Neuronal stem cell (in vitro differentiated cells): ENCODE data around the gene PGBD2.

ENCODE experiments used
- DNase-seq: peaks from one replicate; pipeline ENCODE4 v3.0.0-alpha.2; 2013; ENCODE audit warnings: low spot score
- H2AFZ ChIP-seq: one replicate; pipeline ENCODE4 v1.6.1; 2013; ENCODE audit warnings: mild to moderate bottlenecking, low read length, inconsistent platforms
- H2AK5ac ChIP-seq: 2 replicates; pipeline ENCODE4 v1.6.1; 2013; ENCODE audit warnings: low read depth, mild to moderate bottlenecking, inconsistent platforms, low read length, moderate library complexity, mixed read lengths
- H2BK120ac ChIP-seq: 2 replicates; pipeline ENCODE4 v1.6.1; 2013; ENCODE audit warnings: low read depth, mild to moderate bottlenecking, inconsistent platforms, low read length, moderate library complexity, mixed read lengths
- H2BK12ac ChIP-seq: one replicate; pipeline ENCODE4 v1.6.1; 2013; ENCODE audit warnings: low read length, inconsistent platforms
- H2BK15ac ChIP-seq: 2 replicates; pipeline ENCODE4 v1.6.1; 2013; ENCODE audit warnings: mild to moderate bottlenecking, low read length, inconsistent platforms, mixed read lengths
- H2BK5ac ChIP-seq: one replicate; pipeline ENCODE4 v1.6.1; 2013; ENCODE audit warnings: inconsistent platforms, mild to moderate bottlenecking, low read length, moderate library complexity
- H3K14ac ChIP-seq: one replicate; pipeline ENCODE4 v1.6.1; 2013; ENCODE audit warnings: low read length, inconsistent platforms
- H3K18ac ChIP-seq: 2 replicates; pipeline ENCODE4 v1.6.1; 2013; ENCODE audit warnings: low read length, inconsistent platforms
- H3K23ac ChIP-seq: 2 replicates; pipeline ENCODE4 v1.6.1; 2013; ENCODE audit warnings: low read depth, mild to moderate bottlenecking, mixed read lengths, low read length, inconsistent platforms; ENCODE audit not compliant: poor library complexity
- H3K27ac ChIP-seq: replicated peaks from 3 replicates; pipeline ENCODE4 v1.5.1; 2013; ENCODE audit warnings: low read length, inconsistent platforms
- H3K27me3 ChIP-seq, 3 experiments: 2 replicates each; pipeline ENCODE4 v1.6.1; 2013; ENCODE audit warnings: low read length in 3 of 3, mild to moderate bottlenecking in 2 of 3, inconsistent platforms in 1 of 3, low read depth in 1 of 3, mixed read lengths in 1 of 3, moderate library complexity in 1 of 3; ENCODE audit not compliant: control insufficient read depth in 3 of 3, insufficient read depth in 3 of 3
- H3K36me3 ChIP-seq, 2 donors: replicated peaks in 1 of 2; 2 replicates each; pipeline ENCODE4 v1.6.1; 2013; ENCODE audit warnings: low read length in 2 of 2; ENCODE audit not compliant: control insufficient read depth in 2 of 2, insufficient read depth in 2 of 2
- H3K4ac ChIP-seq: 2 replicates; pipeline ENCODE4 v1.6.1; 2013; ENCODE audit warnings: inconsistent platforms, mild to moderate bottlenecking, low read length, moderate library complexity
- H3K4me1 ChIP-seq, 2 donors: 1 replicate in 1 of 2; 2 replicates in 1 of 2; pipeline ENCODE4 v1.6.1; 2013; ENCODE audit warnings: low read length in 2 of 2, low read depth in 1 of 2; ENCODE audit not compliant: control insufficient read depth in 2 of 2, insufficient read depth in 1 of 2
- H3K4me2 ChIP-seq: one replicate; pipeline ENCODE4 v1.6.1; 2013; ENCODE audit warnings: mild to moderate bottlenecking, low read length, inconsistent platforms; ENCODE audit not compliant: insufficient read depth, poor library complexity, severe bottlenecking
- H3K4me3 ChIP-seq, 2 donors: 2 replicates each; pipeline ENCODE4 v1.5.1; 2013; ENCODE audit warnings: low read length in 2 of 2, mild to moderate bottlenecking in 2 of 2, inconsistent platforms in 1 of 2, moderate library complexity in 1 of 2
- H3K79me1 ChIP-seq: one replicate; pipeline ENCODE4 v1.6.1; 2013; ENCODE audit warnings: low read depth, mild to moderate bottlenecking, inconsistent platforms, low read length, moderate library complexity
- H3K9ac ChIP-seq: one replicate; pipeline ENCODE4 v1.6.1; 2013; ENCODE audit warnings: mild to moderate bottlenecking, low read depth, low read length, inconsistent platforms; ENCODE audit not compliant: poor library complexity
- H3K9me3 ChIP-seq, 2 donors: replicated peaks in 1 of 2; 2 replicates each; pipeline versions ENCODE3 to v1.6.1; 2013; ENCODE audit warnings: low read length in 2 of 2, mild to moderate bottlenecking in 2 of 2, inconsistent platforms in 1 of 2, low read depth in 1 of 2, mixed read lengths in 1 of 2, moderate library complexity in 1 of 2; ENCODE audit not compliant: control insufficient read depth in 2 of 2, insufficient read depth in 1 of 2
- H4K8ac ChIP-seq: one replicate; pipeline ENCODE4 v1.6.1; 2013; ENCODE audit warnings: low read depth, mild to moderate bottlenecking, inconsistent platforms, low read length, moderate library complexity
- H4K91ac ChIP-seq: one replicate; pipeline ENCODE4 v1.6.1; 2013; ENCODE audit warnings: low read length, low read depth, mild to moderate bottlenecking, inconsistent platforms; ENCODE audit not compliant: poor library complexity
- WGBS, 2 donors: extraction: QIAGEN DNeasy Blood & Tissue Kit; methylation state at CpG; one replicate each; pipeline ENCODE4 v1.1.7; 2013; ENCODE audit warnings: missing lambda C conversion rate in 2 of 2, mixed read lengths in 1 of 2; ENCODE audit not compliant: insufficient read length in 2 of 2, insufficient replicate concordance in 1 of 2; ENCODE audit errors: extremely low coverage in 2 of 2; 5-methylcytosine and 5-hydroxymethylcytosine counted together

Gene PGBD2

GRCh38 chr1:248913933-248914332 is 7.9 kb downstream of the PGBD2 start:
- no peak overlapping the region for H3K14ac ChIP-seq
- peaks cover 14 to 82% of the 10 kb centered on the region in 2 donors for H3K36me3 ChIP-seq
- DNase-seq, result no peak
- H2AK5ac ChIP-seq, result no peak overlapping the region
- no peaks in the 10 kb centered on the region for H3K9me3 ChIP-seq
- no peak overlapping the region for H2BK12ac ChIP-seq
- H3K4me1 ChIP-seq, result peaks cover 0 to 1% of the 10 kb centered on the region in 2 donors
- H3K18ac ChIP-seq, result no peak overlapping the region
- WGBS, 2 donors, result no CpG with 5 or more reads among the region's 2 CpGs
- no peak overlapping the region for H4K8ac ChIP-seq
- peaks cover 2% of the 10 kb centered on the region for H3K79me1 ChIP-seq
- no peak overlapping the region for H3K23ac ChIP-seq
- no peak overlapping the region for H3K27ac ChIP-seq
- no peak overlapping the region for H3K4me3 ChIP-seq
- H3K9ac ChIP-seq, result no peak overlapping the region
- no peak overlapping the region for H2BK15ac ChIP-seq
- no peak overlapping the region for H2AFZ ChIP-seq
- H2BK5ac ChIP-seq, result no peak overlapping the region
- H4K91ac ChIP-seq, result no peak overlapping the region
- H3K27me3 ChIP-seq, result no peaks in the 10 kb centered on the region
- no peak overlapping the region for H3K4ac ChIP-seq
- H3K4me2 ChIP-seq, result no peak overlapping the region
- no peak overlapping the region for H2BK120ac ChIP-seq

- no peak overlapping the region for H4K8ac ChIP-seq
- H3K18ac ChIP-seq, result no peak overlapping the region
- no peak overlapping the region for H2AK5ac ChIP-seq
- no peaks in the 10 kb centered on the region for H3K79me1 ChIP-seq
- no peak overlapping the region for H2AFZ ChIP-seq
- no peak overlapping the region for H3K14ac ChIP-seq
- H3K4me2 ChIP-seq, result no peak overlapping the region
- H2BK5ac ChIP-seq, result no peak overlapping the region
- WGBS, 2 donors, result no CpG with 5 or more reads among the region's 5 CpGs
- H3K27ac ChIP-seq, result no peak overlapping the region
- no peak for DNase-seq
- H3K9me3 ChIP-seq, result no peaks in the 10 kb centered on the region
- peaks cover 14 to 87% of the 10 kb centered on the region in 2 donors for H3K36me3 ChIP-seq
- no peak overlapping the region for H3K4ac ChIP-seq
- no peak overlapping the region for H2BK120ac ChIP-seq
- no peaks in the 10 kb centered on the region for H3K27me3 ChIP-seq
- no peak overlapping the region for H3K9ac ChIP-seq
- H2BK12ac ChIP-seq, result no peak overlapping the region
- no peak overlapping the region for H4K91ac ChIP-seq
- no peak overlapping the region for H3K4me3 ChIP-seq
- H3K23ac ChIP-seq, result no peak overlapping the region
- no peak overlapping the region for H2BK15ac ChIP-seq
- H3K4me1 ChIP-seq, result peaks cover 0 to 1% of the 10 kb centered on the region in 2 donors
Measured at GRCh38 chr1:248914796-248915381, 8.9 kb downstream of the PGBD2 start.

GRCh38 chr1:248918131-248918530 is 12.1 kb downstream of the PGBD2 start:
- Histone ChIP-seq H3K4me3 (no peak overlapping the region), H2AFZ (no peak overlapping the region), H2BK5ac (no peak overlapping the region), H4K91ac (no peak overlapping the region), H3K18ac (no peak overlapping the region), H3K14ac (no peak overlapping the region), H2AK5ac (no peak overlapping the region), H2BK120ac (no peak overlapping the region), H3K36me3 (peaks cover 14 to 71% of the 10 kb centered on the region in 2 donors), H3K79me1 (no peaks in the 10 kb centered on the region), H3K4me1 (no peaks in the 10 kb centered on the region), H3K4ac (no peak overlapping the region), H2BK15ac (no peak overlapping the region), H3K9ac (no peak overlapping the region), H3K27me3 (no peaks in the 10 kb centered on the region), H3K27ac (no peak overlapping the region), H3K4me2 (no peak overlapping the region), H4K8ac (no peak overlapping the region), H2BK12ac (no peak overlapping the region), H3K9me3 (no peaks in the 10 kb centered on the region), H3K23ac (no peak overlapping the region)
- WGBS, 2 donors, result no CpG with 5 or more reads among the region's 8 CpGs
- DNase-seq, result no peak

GRCh38 chr1:248923352-248924338 is 17.6 kb downstream of the PGBD2 start:
- H2BK15ac ChIP-seq, result no peak overlapping the region
- H3K18ac ChIP-seq, result no peak overlapping the region
- H3K9me3 ChIP-seq, result no peaks in the 10 kb centered on the region
- H3K36me3 ChIP-seq, result peaks cover 0 to 27% of the 10 kb centered on the region in 2 donors
- H3K27me3 ChIP-seq, result no peaks in the 10 kb centered on the region
- H2AFZ ChIP-seq, result no peak overlapping the region
- H3K14ac ChIP-seq, result no peak overlapping the region
- H3K23ac ChIP-seq, result no peak overlapping the region
- peaks cover 0 to 10% of the 10 kb centered on the region in 2 donors for H3K4me1 ChIP-seq
- no peak overlapping the region for H2AK5ac ChIP-seq
- WGBS, 2 donors, result no CpG with 5 or more reads among the region's 13 CpGs
- H3K4me3 ChIP-seq, result no peak overlapping the region
- H4K91ac ChIP-seq, result no peak overlapping the region
- no peak overlapping the region for H3K4me2 ChIP-seq
- no peaks in the 10 kb centered on the region for H3K79me1 ChIP-seq
- no peak overlapping the region for H3K4ac ChIP-seq
- no peak overlapping the region for H2BK12ac ChIP-seq
- no peak overlapping the region for H2BK5ac ChIP-seq
- no peak overlapping the region for H3K9ac ChIP-seq
- H3K27ac ChIP-seq, result no peak overlapping the region
- no peak for DNase-seq
- no peak overlapping the region for H4K8ac ChIP-seq
- H2BK120ac ChIP-seq, result no peak overlapping the region
